HG03457 (cell line): ENCODE data around the gene RNU5D-1.
A peak's percentile ranks its signal among the peaks of the same experiment; 100 is the strongest.

Experiments used
- ATAC-seq: cut with Tn5 transposase; IDR thresholded peaks from one replicate; pipeline ENCODE4 v1.9.1; 2021; ENCODE audit warnings: moderate number of reproducible peaks; ENCODE audit not compliant: unreplicated experiment

Gene RNU5D-1

GRCh38 chr1:44733784-44734183, 2.8 kb upstream of the RNU5D-1 start:
- no peak for ATAC-seq

DNA sequence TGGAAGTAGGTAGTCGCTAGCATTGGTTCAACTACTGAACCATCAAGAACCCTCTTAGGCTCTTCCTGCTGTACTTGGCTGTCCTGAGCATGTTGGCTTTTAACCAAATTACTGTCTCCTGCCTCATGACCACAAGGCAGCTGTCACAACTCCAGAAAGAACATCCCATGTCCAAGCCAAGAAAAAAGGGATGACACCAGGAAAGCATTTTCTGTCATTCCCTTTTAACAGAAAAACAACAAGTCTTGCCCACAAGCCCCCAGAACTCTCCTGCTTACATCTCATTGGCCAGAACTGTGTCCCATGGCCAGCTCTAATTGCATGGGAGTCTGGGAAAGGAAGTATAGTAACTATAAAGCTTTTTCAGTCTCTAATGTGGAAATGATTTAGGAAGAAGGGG, 2.4 kb upstream of the RNU5D-1 start:
- ATAC-seq = no peak

GRCh38 chr1:44724955-44725698, 5.8 kb downstream of the RNU5D-1 start:
- no peak for ATAC-seq

GRCh38 chr1:44724296-44724954, 6.5 kb downstream of the RNU5D-1 start:
- ATAC-seq = no peak

GRCh38 chr1:44723496-44724295, 7.3 kb downstream of the RNU5D-1 start:
- no peak for ATAC-seq

- ATAC-seq = no peak
These were observed 7.9 kb downstream of the RNU5D-1 start for GRCh38 chr1:44723064-44723463.

- peak; percentile 46 for ATAC-seq
These were observed 9.2 kb downstream of the RNU5D-1 start for GRCh38 chr1:44721485-44722361.

GRCh38 chr1:44720281-44720680, 10.7 kb downstream of the RNU5D-1 start:
- ATAC-seq = no peak

- no peak for ATAC-seq
These were observed 11.7 kb downstream of the RNU5D-1 start for GRCh38 chr1:44719318-44719717.

DNA sequence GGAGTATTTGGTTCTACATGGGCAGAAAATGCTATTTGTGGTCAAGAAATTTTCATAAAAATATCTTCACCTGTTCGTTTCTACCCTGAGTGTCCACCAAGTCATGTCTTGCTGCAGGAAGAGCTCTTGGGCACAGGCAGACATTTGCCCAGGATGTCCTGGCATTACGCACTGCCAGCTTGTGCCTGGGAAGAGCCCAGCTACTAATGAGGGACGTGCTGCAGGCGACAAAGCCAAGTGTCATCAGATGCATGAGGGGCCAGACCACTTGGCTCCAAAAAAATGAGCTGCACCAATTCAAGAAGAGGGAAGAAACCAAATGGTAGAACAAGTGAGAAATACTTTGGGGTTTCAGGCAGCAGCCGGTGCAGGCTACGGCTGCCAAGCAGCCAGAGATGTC, 12.9 kb downstream of the RNU5D-1 start:
- no peak for ATAC-seq

- ATAC-seq = no peak
These were observed 13.3 kb downstream of the RNU5D-1 start for GRCh38 chr1:44717653-44718052.

- ATAC-seq = no peak
These were observed 13.8 kb downstream of the RNU5D-1 start for GRCh38 chr1:44717156-44717555.

- no peak for ATAC-seq
These were observed 15.9 kb downstream of the RNU5D-1 start for GRCh38 chr1:44714944-44715571.

GRCh38 chr1:44714532-44714931, 16.4 kb downstream of the RNU5D-1 start:
- ATAC-seq = no peak

DNA sequence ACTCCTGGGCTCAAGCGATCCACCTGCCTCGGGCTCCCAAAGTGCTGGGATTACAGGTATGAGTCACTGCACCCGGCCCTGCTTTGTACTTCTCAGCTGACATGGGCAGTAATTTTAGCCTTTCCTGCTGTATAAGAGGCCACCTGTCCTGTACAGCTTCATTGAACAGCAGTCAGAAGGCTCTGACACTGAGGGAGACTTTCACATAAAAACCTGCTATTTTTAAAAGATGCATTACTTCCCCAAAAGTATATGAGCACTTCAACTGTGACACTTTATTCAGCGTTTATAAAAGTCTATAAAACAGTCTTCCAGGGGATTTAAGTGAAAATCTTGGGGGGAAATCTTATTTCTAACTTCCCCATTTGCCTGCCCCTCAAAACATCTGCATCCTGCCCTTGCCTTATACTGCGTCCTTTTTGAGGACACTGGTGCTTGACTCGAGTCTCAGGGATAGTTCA, 17.6 kb downstream of the RNU5D-1 start:
- no peak for ATAC-seq

- ATAC-seq = no peak
These were observed 22.8 kb downstream of the RNU5D-1 start for GRCh38 chr1:44707959-44708831.

GRCh38 chr1:44707112-44707881, 23.7 kb downstream of the RNU5D-1 start:
- ATAC-seq = no peak

- ATAC-seq = no peak
These were observed 25.0 kb downstream of the RNU5D-1 start for GRCh38 chr1:44705938-44706337.

DNA sequence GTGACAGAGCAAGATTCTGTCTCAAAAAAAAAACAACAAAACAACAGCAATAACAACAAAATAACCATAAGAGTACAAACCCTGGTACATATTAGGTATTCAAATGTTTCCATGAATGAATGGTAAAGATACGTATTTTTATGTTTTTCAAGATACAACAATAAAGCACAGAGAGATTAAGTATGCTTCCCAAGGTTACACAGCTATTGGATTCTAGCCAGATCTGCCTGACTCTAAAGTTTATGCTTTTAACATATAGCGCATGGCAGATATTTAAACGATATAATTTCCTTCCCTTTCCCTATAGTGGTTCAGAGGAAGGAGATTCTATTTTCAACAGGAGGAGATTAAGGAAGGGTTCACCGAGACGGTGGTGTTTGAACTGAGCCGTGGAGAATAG, 25.5 kb downstream of the RNU5D-1 start:
- no peak for ATAC-seq
